Measurements from ENCODE around the gene TRIM24.

TRIM24 gene

GRCh38 chr7:138436388-138436787 is 23.7 kb upstream of the TRIM24 start:
- DNase-seq, result no peak
- Histone ChIP-seq H3K9me3 (no peaks in the 10 kb centered on the region), H3K4me1 (no peaks in the 10 kb centered on the region), H3K27me3 (no peaks in the 10 kb centered on the region), H3K36me3 (no peaks in the 10 kb centered on the region), H3K4me3 (ENCODE audit: low read depth, low read length) (no peak overlapping the region)
- TF ChIP-seq CTCF (IDR thresholded peaks at IDR 0.05; ENCODE audit: low read depth, low read length), result no peak

GRCh38 chr7:138440460-138440859 is 19.6 kb upstream of the TRIM24 start:
- H3K4me3 ChIP-seq (ENCODE audit: low read depth, low read length), result no peak overlapping the region
- no peaks in the 10 kb centered on the region for H3K27me3 ChIP-seq
- no peak for DNase-seq
- H3K9me3 ChIP-seq, result no peaks in the 10 kb centered on the region
- no peaks in the 10 kb centered on the region for H3K4me1 ChIP-seq
- no peak for TF ChIP-seq CTCF (IDR thresholded peaks at IDR 0.05; ENCODE audit: low read depth, low read length)
- no peaks in the 10 kb centered on the region for H3K36me3 ChIP-seq

- H3K36me3 ChIP-seq, result no peaks in the 10 kb centered on the region
- H3K4me3 ChIP-seq (ENCODE audit: low read depth, low read length), result no peak overlapping the region
- no peak for TF ChIP-seq CTCF (IDR thresholded peaks at IDR 0.05; ENCODE audit: low read depth, low read length)
- no peaks in the 10 kb centered on the region for H3K4me1 ChIP-seq
- H3K27me3 ChIP-seq, result no peaks in the 10 kb centered on the region
- no peak for DNase-seq
- H3K9me3 ChIP-seq, result no peaks in the 10 kb centered on the region
These were observed 17.2 kb upstream of the TRIM24 start for GRCh38 chr7:138442822-138443221.

GRCh38 chr7:138449580-138449979 is 10.5 kb upstream of the TRIM24 start:
- DNase-seq, result peak; percentile 54

GRCh38 chr7:138455609-138456008 is 4.5 kb upstream of the TRIM24 start:
- H3K27me3 ChIP-seq, result no peaks in the 10 kb centered on the region
- TF ChIP-seq CTCF (IDR thresholded peaks at IDR 0.05; ENCODE audit: low read depth, low read length), result no peak
- H3K4me3 ChIP-seq (ENCODE audit: low read depth, low read length), result no peak overlapping the region
- DNase-seq, result no peak
- peaks cover 4% of the 10 kb centered on the region; the same call in 1 of the 2 replicates for H3K36me3 ChIP-seq
- no peaks in the 10 kb centered on the region for H3K4me1 ChIP-seq
- no peaks in the 10 kb centered on the region for H3K9me3 ChIP-seq

More at GRCh38 chr7:138449580-138449979, 10.5 kb upstream of the TRIM24 start:
- H3K4me1 ChIP-seq, result no peaks in the 10 kb centered on the region
- TF ChIP-seq CTCF (IDR thresholded peaks at IDR 0.05; ENCODE audit: low read depth, low read length), result peak; percentile 63
- no peaks in the 10 kb centered on the region for H3K9me3 ChIP-seq
- no peak overlapping the region for H3K4me3 ChIP-seq (ENCODE audit: low read depth, low read length)
- H3K36me3 ChIP-seq, result no peaks in the 10 kb centered on the region
- H3K27me3 ChIP-seq, result no peaks in the 10 kb centered on the region

GRCh38 chr7:138456220-138456619 is 3.8 kb upstream of the TRIM24 start:
- no peaks in the 10 kb centered on the region for H3K27me3 ChIP-seq
- H3K4me1 ChIP-seq, result no peaks in the 10 kb centered on the region
- TF ChIP-seq CTCF (IDR thresholded peaks at IDR 0.05; ENCODE audit: low read depth, low read length), result no peak
- H3K4me3 ChIP-seq (ENCODE audit: low read depth, low read length), result no peak overlapping the region
- H3K9me3 ChIP-seq, result no peaks in the 10 kb centered on the region
- no peak for DNase-seq
- peaks cover 5% of the 10 kb centered on the region; the same call in 1 of the 2 replicates for H3K36me3 ChIP-seq

Data from BE2C (cell line).